ENCODE data around the gene NUDT3. TPM values are rescaled to one million over a fixed set of nuclear protein-coding genes. Genes with fewer than 3 reads are reported as not detected.

NUDT3 gene
- total and polyA plus RNA-seq, 9 of the 15 experiments (the other 6 are each of a cell fraction or from before 2014, with no cell fraction given) = 5.4 to 81.2 (median 56.4) TPM

GRCh38 chr6:34390531-34391472 lies 1.7 kb downstream of the NUDT3 start (continued):
- TF ChIP-seq ZNF175 (CRISPR knock-in tag; IDR thresholded peaks at IDR 0.05; ENCODE audit: low read depth) (peak; percentile 12; the same call in 1 of the 2 replicates), SETDB1 (IDR thresholded peaks at IDR 0.05; ENCODE audit: low read length) (no peak), ZNF316 (IDR thresholded peaks at IDR 0.05) (no peak), CHAMP1 (IDR thresholded peaks at IDR 0.05) (peak; percentile 53; the same call in 1 of the 2 replicates), YBX1 (IDR thresholded peaks at IDR 0.05) (no peak), CAMTA2 (CRISPR knock-in tag; conservative IDR thresholded peaks at IDR 0.05) (no peak), THRB (CRISPR knock-in tag; conservative IDR thresholded peaks at IDR 0.05) (no peak), USF1 (CRISPR knock-in tag; IDR thresholded peaks at IDR 0.05) (no peak), EP400 (IDR thresholded peaks at IDR 0.05) (no peak; the same call in 1 of the 2 replicates), ZNF41 (CRISPR knock-in tag; conservative IDR thresholded peaks at IDR 0.05) (no peak), MEF2A (IDR thresholded peaks at IDR 0.05; ENCODE audit: control insufficient read depth, low read depth, low read length) (no peak), ATF7 (IDR thresholded peaks at IDR 0.05) (no peak), SP1 (CRISPR knock-in tag; IDR thresholded peaks at IDR 0.05) (no peak), MLLT1 (IDR thresholded peaks at IDR 0.05) (peak in 1 of 2 experiments; percentile 57; a peak in 1 of 4 replicates), ATF3 (IDR thresholded peaks at IDR 0.05) (peak; percentile 77), ATF3 (CRISPR knock-in tag; conservative IDR thresholded peaks at IDR 0.05) (no peak), NFATC3 (IDR thresholded peaks at IDR 0.05) (no peak), MTA3 (IDR thresholded peaks at IDR 0.05; ENCODE audit: borderline replicate concordance) (no peak), ZNF512 (tag; IDR thresholded peaks at IDR 0.05) (no peak)
